Body of pancreas (tissue), 4 donors: ENCODE results near the gene RIN3.

Experiments
- CTCF ChIP-seq, 7 experiments: fragments of 450-650 bp in 4 of 7; fragments of 200-600 bp in 3 of 7; sonication (generic) in 3 of 7; IDR thresholded peaks; one replicate each; pipeline ENCODE4 v1.5.1; 2016 to 2019; ENCODE audit warnings: antibody characterized with exemption in 7 of 7
- POLR2A ChIP-seq, 3 donors: fragments of 450-650 bp; IDR thresholded peaks; one replicate each; pipeline ENCODE4 v1.6.1; 2016; ENCODE audit warnings: antibody characterized with exemption in 3 of 3, mild to moderate bottlenecking in 2 of 3

- no peak for TF ChIP-seq CTCF (IDR thresholded peaks at IDR 0.05)
- TF ChIP-seq POLR2A (IDR thresholded peaks at IDR 0.05) = no peak
Observed at GRCh38 chr14:92607251-92607650, 93.7 kb downstream of the RIN3 start.
